GM12878 (cell line): ENCODE results near the gene DPRX.

Experiments used
- BCL11A ChIP-seq: IDR thresholded peaks from 2 replicates; pipeline ENCODE4 v1.6.1; 2011; ENCODE audit warnings: low read depth, low read length
- CTCF ChIP-seq, 3 experiments: IDR thresholded peaks in 2 of 3; conservative IDR thresholded peaks in 1 of 3; 2 replicates each; pipeline ENCODE4 v1.5.1; 2011; ENCODE audit warnings: low read depth in 3 of 3, low read length in 3 of 3, mild to moderate bottlenecking in 3 of 3, control low read depth in 2 of 3, moderate library complexity in 2 of 3, inconsistent platforms in 1 of 3, mixed read lengths in 1 of 3; ENCODE audit not compliant: control insufficient read depth in 2 of 3, insufficient read depth in 1 of 3; ENCODE audit errors: extremely low read depth in 1 of 3
- RFX5 ChIP-seq: IDR thresholded peaks from 2 replicates; pipeline ENCODE4 v1.6.1; 2011; ENCODE audit warnings: low read depth, low read length, improper control_type of control experiment
- SIN3A ChIP-seq: IDR thresholded peaks from 2 replicates; pipeline ENCODE4 v1.6.1; 2012; ENCODE audit warnings: low read depth, low read length, improper control_type of control experiment
- SP1 ChIP-seq: IDR thresholded peaks from one replicate; pipeline ENCODE4 v1.6.1; 2011; ENCODE audit warnings: low read depth, low read length
- ZZZ3 ChIP-seq: IDR thresholded peaks from 2 replicates; pipeline ENCODE4 v1.6.1; 2011; ENCODE audit warnings: low read depth; ENCODE audit not compliant: control insufficient read depth, insufficient read length

GRCh38 chr19:53594811-53595509 is 36.8 kb upstream of the DPRX start:
- TF ChIP-seq BCL11A, result no peak
- TF ChIP-seq SIN3A, result no peak
- no peak for TF ChIP-seq SP1
- no peak for TF ChIP-seq ZZZ3
- no peak for TF ChIP-seq CTCF (IDR thresholded peaks at IDR 0.05 in 2 of 3, conservative IDR thresholded peaks at IDR 0.05 in 1 of 3; ENCODE audit: control insufficient read depth in 2 of 3, extremely low read depth in 1 of 3, insufficient read depth in 1 of 3, low read depth in 3 of 3, low read length in 3 of 3)
- TF ChIP-seq RFX5, result no peak
